HG03439 (cell line): Measurements from ENCODE around the gene UEVLD.

Experiments used
- ATAC-seq: cut with Tn5 transposase; IDR thresholded peaks from one replicate; pipeline ENCODE4 v1.9.1; 2021; ENCODE audit warnings: mild to moderate bottlenecking, moderate library complexity; ENCODE audit not compliant: unreplicated experiment

UEVLD gene

DNA sequence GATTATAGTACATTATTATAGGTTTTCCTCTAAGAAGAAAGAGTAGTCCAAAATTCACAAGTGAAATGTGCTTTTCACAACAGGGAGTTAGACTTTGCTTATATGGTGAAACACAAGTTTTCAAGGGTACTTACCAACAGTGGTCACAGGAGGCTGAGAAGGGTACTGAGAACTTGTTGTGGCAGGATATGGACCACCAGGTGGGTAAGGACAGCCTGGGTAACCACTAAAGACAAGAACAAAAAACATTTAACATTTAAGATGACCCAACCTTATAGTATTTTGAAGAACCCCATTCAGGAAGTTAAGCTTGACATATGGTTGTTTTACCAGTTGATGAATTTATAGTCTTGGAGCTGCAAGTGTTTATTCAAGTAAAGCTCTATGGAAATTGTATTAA, 86.2 kb downstream of the UEVLD start:
- no peak for ATAC-seq

- ATAC-seq, result no peak
Observed at GRCh38 chr11:18501629-18502028, 86.9 kb downstream of the UEVLD start.

DNA sequence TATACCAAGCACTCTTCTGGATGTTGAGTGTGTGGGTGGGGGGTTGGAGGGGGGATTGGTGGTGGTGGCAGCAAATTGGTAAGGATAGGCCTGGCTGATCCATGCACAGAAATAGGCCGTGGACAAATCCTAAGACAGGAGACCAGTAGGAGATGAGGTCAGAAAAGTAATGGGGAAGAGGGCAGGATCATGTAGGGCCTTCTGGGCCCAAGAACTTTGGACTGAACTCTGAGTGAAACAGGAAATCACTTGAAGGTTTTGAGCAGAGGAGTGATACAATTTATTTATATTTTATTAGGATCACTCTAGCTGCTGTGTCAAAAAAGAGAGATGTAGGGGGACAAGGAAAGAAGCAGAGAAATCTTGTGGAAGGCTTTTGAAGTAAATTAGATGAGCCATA, 90.5 kb downstream of the UEVLD start:
- ATAC-seq, result no peak

DNA sequence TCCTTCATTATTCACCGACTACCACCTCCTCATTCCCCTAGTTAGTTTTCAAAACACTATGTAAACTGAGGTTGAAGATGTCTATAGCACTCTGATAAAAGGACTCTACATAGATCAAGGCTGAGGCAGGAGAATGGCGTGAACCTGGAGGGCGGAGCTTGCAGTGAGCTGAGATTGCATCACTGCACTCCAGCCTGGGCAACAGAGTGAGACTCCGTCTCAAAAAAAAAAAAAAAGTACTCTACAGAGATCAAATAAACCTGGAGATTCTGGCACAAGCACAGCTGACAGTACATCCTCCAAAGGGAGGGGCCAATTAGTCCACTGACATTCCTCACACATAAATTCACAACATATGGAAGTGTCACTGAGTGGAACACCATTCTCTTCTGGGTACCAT, 92.8 kb downstream of the UEVLD start:
- ATAC-seq, result no peak

DNA sequence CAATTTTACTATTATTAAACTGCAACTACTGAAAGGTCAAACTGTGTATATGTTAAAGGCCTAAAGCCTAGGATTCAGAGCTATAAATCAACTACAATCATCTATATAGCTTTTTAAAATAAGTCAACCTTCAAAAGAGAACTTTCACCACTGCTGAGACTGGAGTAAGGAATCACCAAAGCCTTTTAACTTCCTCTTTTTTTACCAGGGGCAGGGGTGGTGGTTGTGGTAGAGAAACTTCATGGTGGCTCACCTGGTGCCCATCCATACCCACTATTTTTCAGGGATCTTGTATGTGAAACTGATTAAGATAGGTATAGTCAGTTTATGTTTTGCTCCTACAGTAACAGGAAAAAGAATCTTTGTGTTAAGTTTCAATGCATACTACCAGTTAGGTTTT, 93.3 kb downstream of the UEVLD start:
- no peak for ATAC-seq

DNA sequence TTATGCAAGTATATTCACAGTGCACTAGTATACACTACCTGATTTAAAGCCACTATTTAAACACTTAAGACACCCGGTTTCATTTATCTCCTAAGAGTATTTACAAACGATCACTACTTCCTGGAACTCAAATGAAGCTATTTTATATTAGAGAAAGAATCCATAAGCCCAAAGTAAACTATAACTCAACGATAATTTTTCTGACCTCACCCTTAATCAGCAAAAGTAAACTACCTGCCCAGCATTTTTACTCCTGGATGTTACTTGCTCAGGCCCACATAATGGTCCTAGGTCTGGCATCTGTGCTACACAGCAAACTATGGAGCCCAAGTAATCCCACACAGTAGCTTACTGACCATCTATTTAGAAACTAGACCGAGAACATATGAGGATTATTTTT, 95.2 kb downstream of the UEVLD start:
- no peak for ATAC-seq

DNA sequence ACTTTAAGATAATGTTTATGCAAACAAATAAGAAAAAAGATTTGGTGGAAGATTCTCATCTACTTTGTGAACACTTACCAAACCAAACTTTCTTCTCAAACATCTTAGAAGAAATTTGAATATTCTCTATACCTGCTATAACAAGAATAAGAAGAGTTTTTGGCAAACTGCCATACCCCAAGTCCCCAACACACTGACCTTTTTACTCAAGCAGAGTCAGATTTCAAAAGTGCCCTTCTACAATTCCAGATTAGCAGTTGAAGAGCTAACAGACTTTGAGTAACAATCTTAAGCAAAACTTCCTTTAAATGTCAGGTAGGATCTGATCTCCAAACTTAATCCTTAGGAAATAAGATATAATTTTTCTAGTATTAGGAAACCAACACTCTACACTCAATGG, 95.6 kb downstream of the UEVLD start:
- no peak for ATAC-seq

DNA sequence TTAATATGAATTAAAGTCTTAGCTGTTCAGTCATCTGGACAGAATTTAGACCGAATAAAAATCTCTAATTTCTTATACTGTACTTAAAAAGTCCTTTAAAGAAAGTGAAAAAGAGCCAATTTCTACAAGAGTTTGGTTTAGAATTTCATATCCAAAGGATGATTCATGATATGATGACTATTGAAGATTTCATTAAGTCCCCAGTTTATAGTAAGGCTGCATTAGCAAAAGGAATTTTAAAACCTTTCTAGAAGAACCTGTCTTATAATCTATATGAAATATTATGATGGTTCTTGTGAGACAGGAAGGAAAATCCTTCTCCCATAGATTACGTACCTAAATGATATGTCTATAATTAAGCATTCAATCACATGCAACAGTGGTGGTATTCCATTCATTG, 96.6 kb downstream of the UEVLD start:
- no peak for ATAC-seq

DNA sequence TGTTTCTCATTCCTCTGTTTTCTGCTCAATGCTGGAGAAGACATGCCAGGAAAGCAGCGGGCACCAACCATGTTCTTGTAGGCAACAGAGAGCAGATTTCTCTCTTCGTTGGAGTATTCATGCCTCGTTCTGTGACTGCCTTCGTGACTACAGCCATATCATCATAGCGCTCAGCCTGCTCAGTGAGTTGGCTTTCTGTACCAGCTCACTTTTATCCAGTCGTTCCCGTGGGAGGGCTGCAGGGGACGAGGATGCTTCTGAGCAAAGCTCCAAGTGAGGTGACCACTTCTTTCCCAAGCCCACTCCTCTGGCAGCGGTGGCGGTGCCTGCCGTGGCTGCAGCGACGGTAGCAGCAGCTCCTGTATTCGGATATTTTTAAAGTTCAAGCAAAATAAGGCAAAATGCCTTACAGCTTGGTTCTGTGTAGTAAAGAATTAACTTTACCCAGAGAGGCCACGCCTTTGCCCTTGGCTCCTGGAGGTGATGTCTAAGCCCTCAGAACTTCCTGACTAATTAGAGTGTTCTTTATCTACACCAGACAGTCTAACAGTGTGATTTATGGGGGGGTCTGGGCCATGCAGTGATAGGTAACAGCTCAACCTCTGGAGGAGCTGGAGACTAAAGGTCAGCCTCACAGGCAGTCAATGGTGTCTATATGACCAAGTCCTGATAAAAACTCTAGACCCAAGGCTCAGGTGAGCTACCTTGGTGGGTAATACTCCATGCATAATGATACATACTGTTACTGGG, 97.6 kb downstream of the UEVLD start:
- no peak for ATAC-seq

- no peak for ATAC-seq
Observed at GRCh38 chr11:18490319-18490718, 98.2 kb downstream of the UEVLD start.

DNA sequence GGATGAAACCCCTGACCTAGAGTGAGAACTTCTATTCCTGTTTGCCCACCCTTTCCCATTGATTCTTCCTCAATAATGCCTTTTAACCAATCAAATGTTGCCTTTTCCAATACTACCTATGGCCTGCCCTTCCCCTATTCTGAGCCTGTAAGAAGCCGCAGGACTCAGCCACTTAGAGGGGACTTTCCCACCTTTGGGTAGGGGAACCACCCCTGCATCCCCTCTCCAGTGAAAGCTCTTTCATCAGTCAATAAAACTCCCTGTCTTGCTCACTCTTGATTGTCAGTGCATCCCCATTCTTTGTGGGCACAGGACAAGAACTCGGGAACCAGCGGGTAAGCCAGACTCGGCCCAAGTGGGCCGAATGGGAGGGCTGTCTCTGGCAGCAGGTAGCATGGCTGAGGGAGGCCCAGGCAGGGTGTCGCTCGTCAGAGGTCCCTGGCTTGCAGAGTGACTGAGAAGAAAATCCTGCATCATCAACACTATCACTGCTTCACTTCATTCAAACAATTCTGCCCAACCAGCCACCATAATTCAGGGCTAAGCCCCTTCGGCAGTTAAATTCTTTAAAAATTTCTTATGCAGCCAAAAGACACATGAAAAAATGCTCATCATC, 102.5 kb downstream of the UEVLD start:
- no peak for ATAC-seq
